ENCODE measurements around the gene WWOX.

The WWOX gene

DNA sequence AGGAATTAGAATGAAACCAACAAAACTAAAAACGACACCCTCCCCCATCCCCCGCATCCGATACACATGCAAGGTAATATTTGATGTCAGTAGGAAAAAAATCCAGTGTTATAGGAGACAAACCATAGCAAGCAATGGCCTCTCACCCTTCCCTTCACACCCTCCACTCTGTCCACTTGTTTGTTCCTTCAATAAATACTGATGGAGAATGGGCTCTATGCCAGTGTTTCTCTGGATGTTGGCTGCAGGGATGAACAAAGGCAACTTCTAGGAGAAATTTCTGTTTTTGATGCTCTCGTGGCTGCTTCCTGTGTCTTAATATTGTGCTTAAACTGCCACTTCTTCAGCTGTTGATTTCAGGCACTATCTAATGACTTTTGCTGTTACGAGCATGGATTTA, 98.8 kb downstream of the WWOX start:
- no peak for DNase-seq

GRCh38 chr16:78199325-78200022, 100.0 kb downstream of the WWOX start:
- DNase-seq = no peak

GRCh38 chr16:78200023-78200389, 100.6 kb downstream of the WWOX start:
- no peak for DNase-seq

GRCh38 chr16:78200623-78201096, 101.2 kb downstream of the WWOX start:
- no peak for DNase-seq

DNA sequence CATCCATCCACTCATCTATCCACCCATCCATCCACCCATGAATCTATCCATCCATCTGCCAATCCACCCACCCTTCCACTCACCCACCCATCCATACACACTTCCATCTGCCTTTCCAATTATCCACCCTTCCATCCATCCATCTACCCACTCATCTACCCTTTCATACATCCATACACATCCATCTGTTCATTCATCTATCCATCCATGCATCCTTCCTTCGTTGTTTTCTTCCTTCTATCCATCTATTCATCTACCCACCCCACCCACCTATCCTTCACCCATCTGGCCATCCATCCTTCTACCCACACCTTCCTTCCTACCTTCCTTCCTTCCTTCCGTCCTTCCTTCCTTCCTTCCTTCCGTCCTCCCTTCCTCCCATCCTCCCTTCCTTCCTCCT, 106.1 kb downstream of the WWOX start:
- DNase-seq = no peak

DNA sequence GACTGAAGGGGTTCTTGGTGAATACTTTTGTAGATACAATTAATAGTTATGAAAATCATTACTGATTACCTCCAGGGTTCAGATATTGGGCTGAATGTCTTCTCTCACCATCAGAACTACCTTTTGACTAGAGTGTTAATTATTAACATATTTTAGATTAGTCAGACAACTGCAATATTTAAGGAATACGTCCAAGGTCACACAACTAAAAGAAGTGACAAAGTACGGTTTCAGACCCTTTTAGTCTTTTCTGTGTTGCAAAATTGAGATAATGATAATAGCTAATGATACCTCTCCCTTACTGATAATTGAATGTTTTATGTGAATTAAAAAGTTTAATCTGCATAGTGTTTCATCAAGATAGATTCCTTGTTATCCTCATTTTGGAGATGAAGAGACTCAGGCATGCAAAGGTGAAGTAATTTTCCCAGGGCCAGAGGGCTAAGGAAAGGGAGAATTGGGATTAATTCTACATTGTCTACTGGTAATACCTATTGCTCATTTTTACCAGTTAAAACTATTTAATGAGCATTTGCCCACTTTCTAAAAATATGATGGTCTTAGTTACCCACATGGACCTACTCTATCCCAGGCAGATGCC, 107.3 kb downstream of the WWOX start:
- DNase-seq = no peak

- no peak for DNase-seq
Observed at GRCh38 chr16:78209951-78210661, 110.7 kb downstream of the WWOX start.

GRCh38 chr16:78211020-78211599, 111.7 kb downstream of the WWOX start:
- no peak for DNase-seq

DNA sequence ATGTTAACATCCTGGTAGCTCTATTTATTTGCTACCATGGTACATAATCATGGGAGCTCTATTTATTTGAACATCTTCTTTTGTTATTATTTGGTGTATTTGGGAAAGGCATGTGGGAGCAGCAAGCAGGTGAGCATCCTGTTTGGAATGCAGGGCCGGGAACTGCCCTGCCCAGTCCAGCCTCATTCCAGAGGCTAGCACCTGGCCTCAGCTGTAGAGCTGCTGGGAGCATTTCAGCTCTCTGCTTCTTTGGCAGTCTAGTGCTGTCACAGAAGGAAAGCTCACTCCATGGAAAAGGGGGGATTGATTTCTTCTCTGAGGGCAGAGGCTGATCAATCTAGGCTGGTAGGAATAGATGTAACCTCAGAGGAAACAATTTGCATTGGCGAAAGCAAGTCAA, 112.5 kb downstream of the WWOX start:
- no peak for DNase-seq

- DNase-seq = no peak
Observed at GRCh38 chr16:78212674-78213073, 113.2 kb downstream of the WWOX start.

DNA sequence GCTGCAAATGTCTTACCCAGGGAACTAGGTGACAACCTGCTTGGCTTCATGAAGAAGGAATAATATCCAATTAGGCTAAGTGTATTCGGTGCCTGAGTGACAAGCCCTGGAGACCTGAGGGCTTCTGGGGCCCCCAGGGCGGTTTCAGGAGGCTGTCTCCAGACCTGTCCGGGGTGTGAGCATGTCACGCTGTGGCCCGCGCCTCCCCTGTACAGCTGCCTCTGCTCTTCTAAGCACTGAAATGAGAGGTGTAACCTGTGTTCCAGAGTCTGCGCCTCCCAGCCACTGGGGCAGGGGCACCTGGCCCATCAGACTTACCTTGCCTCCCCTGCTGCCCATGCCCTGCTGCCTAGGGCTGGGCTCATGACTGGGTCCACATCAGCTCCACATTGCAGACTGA, 114.3 kb downstream of the WWOX start:
- DNase-seq = no peak

GRCh38 chr16:78215222-78215621, 115.8 kb downstream of the WWOX start:
- DNase-seq = no peak

DNA sequence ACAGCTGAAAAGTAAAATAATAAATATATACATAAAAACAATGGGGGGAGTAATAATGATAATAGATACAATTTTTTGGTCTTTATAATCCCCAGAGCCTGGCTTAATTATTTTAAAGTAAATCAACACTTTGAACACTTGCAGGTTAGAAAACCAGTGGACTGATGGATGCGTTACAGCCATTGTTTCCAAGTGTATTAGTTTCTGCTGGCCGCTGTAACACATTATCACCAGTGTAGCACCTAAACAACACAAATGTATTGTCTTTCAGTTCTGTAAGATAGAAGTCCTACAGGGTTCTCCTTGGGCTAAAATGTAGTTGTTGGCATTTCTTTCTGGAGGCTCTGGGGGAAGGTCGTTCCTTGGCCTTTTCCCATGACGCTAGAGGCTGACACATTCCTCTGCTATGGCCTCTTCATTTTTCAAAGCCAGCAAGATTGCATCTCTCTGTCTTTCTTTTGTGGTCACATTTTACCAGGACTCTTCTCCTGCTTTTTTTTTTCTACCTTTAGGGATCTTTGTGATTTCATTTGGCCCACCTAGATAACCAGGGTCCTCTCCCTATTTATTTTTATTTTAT, 116.8 kb downstream of the WWOX start:
- no peak for DNase-seq

DNA sequence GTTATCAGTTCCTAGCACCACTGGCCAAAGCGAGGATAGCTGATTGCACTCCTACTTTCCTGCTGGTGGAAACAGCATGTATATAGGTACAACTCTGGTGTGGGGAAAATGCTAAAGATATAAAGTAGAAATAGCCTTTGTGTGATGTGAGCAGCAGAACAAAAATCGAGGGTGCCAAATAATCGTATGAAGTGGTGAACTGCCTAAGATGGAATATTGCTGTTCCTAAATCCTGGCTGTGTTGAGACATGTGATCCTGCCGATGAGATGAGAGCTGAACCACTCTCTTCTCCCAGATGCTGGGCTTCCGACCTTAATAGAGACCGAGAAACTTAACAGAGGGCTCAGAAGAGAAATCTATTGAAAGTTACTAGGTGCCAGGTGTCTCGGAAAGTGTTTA, 117.8 kb downstream of the WWOX start:
- DNase-seq = no peak

DNA sequence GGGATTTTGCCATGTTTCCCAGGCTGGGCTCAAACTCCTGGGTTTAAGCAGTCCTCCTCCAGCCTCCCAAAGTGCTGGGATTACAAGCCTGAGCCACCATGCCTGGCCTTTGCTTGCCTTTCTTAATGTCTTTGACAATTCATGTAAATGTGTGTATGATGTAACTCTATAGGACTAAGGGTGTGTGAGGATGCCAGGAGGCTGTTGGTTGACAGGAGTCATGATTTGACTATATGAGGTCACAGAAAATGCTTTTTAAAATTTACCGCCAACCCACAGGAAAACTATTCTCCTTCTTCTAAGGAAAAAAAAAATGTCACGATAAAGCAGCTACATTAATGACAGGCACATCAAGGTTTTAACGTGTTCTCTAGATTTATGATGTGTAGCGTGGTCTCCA, 118.8 kb downstream of the WWOX start:
- no peak for DNase-seq

DNA sequence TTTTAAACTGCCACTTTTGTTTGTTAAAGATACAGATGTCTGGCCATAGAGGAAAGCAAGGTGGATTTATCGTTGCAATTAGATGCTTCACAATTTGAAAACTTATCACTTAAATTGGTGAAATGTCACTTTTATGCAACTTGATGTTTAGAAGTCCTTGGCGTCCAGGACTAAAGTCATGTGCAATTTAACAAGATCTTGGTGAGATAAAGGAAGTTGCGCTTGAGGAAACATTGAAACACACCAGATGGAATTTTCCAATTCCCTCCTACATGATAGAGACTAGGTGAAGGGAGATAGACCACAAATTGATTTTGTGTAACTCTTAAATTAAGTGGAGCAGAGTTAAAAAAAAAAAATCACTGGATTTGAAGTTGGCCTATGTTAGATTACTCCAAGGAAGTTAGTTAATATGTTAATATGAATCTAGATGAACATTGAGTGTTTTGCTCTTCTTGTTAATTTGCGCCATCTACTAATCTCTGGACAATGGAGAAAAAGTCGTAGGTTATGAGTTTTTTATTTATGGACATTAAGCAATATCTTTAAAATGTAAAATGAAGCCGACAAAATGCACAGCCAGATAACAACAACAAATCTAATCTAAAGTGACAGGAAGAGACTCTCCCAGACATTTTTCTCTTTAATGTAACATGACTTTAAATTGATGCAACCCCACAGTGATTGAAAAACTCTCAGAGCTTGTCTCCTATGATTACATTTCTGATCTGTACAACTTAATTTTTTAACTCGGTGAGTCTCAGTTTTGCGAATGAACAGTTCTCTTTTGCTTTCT, 119.6 kb downstream of the WWOX start:
- DNase-seq = no peak

- DNase-seq = no peak
Observed at GRCh38 chr16:78220571-78220970, 121.1 kb downstream of the WWOX start.

DNA sequence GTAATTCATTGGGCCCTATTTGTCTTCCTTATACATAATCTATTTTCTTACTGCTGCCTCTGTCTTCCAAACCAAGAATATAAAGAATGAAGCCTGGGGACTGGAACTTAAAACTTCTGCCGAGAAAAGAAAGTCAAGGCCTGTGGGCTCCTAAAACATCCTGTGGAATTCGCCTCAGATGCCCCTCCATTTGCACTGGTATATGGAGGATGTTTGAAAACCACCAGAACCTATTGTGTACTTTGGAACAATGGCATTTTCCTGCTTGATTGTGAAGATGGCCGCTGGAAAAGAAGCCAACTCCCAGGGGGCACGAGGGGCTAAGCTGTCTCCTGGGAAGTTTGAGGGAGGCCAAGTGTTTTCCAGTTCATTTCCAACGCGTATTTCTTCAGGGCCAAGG, 122.4 kb downstream of the WWOX start:
- DNase-seq = no peak

GRCh38 chr16:78224342-78224741, 124.9 kb downstream of the WWOX start:
- DNase-seq = no peak

- DNase-seq = no peak
Observed at GRCh38 chr16:78225919-78226318, 126.5 kb downstream of the WWOX start.

DNA sequence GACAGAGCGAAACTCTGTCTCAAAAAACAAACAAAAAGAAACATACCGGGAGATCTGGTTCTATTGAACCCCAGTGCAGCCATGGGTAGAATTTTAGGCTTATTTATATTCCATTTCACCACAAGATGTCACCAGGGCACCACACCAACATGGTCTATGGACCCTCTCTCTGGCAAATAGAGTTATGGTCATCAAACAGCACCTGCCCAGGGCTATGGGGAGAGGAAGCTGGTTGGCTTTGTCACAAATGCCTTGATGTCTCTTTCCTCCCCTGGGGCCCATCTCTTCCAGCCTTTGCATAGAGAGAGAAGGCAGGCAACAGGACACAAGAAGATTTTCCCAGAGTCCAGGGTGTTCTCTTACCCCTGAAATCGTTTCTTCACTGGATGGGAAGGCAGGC, 128.4 kb downstream of the WWOX start:
- no peak for DNase-seq

GRCh38 chr16:78228704-78229103, 129.2 kb downstream of the WWOX start:
- no peak for DNase-seq

- DNase-seq = no peak
Observed at GRCh38 chr16:78230832-78231231, 131.4 kb downstream of the WWOX start.

All from CD4-positive, alpha-beta T cell treated with Interleukin-10 for 1 hour (primary cell).